Smooth muscle cell of the brain vasculature (primary cell): Measurements from ENCODE around the gene PIGU.
"Not testable (repeated sequence)": the region's sequence is repeated elsewhere in the genome, so short reads cannot be mapped to it uniquely, and the experiment has no call there.

Experiments
- DNase-seq: peaks from one replicate; pipeline ENCODE4 v3.0.0-alpha.2; 2012; ENCODE audit warnings: low read depth, low spot score

The PIGU gene

GRCh38 chr20:34535301-34535840 is 141.5 kb downstream of the PIGU start:
- DNase-seq = no peak

- no peak for DNase-seq
Measured at GRCh38 chr20:34534391-34535165, 142.3 kb downstream of the PIGU start.

- no peak for DNase-seq
Measured at GRCh38 chr20:34532756-34533155, 144.1 kb downstream of the PIGU start.

- no peak for DNase-seq
Measured at GRCh38 chr20:34532320-34532719, 144.6 kb downstream of the PIGU start.

- no peak for DNase-seq
Measured at GRCh38 chr20:34531608-34532265, 145.2 kb downstream of the PIGU start.

- no peak for DNase-seq
Measured at GRCh38 chr20:34530342-34530741, 146.6 kb downstream of the PIGU start.

- no peak for DNase-seq
Measured at GRCh38 chr20:34529742-34530141, 147.2 kb downstream of the PIGU start.

- no peak for DNase-seq
Measured at GRCh38 chr20:34528921-34529297, 148.0 kb downstream of the PIGU start.

- DNase-seq = no peak
Measured at GRCh38 chr20:34527016-34527415, 149.9 kb downstream of the PIGU start.

- DNase-seq = no peak
Measured at GRCh38 chr20:34526466-34526865, 150.4 kb downstream of the PIGU start.

- peak; percentile 90 for DNase-seq
Measured at GRCh38 chr20:34525709-34526416, 151.0 kb downstream of the PIGU start.

GRCh38 chr20:34525342-34525708 is 151.6 kb downstream of the PIGU start:
- DNase-seq = no peak

GRCh38 chr20:34524426-34524825 is 152.5 kb downstream of the PIGU start:
- DNase-seq = no peak

- no peak for DNase-seq
Measured at GRCh38 chr20:34522969-34523871, 153.7 kb downstream of the PIGU start.

GRCh38 chr20:34519841-34520240 is 157.1 kb downstream of the PIGU start:
- DNase-seq = not testable (repeated sequence)

GRCh38 chr20:34518863-34519262 is 158.0 kb downstream of the PIGU start:
- DNase-seq = not testable (repeated sequence)

- no peak for DNase-seq
Measured at GRCh38 chr20:34517114-34517505, 159.8 kb downstream of the PIGU start.

GRCh38 chr20:34516247-34517113 is 160.4 kb downstream of the PIGU start, which contains the start of gene DYNLRB1:
Gene DYNLRB1 (plus strand): TSS chr20:34516422. CDS start chr20:34516459, 37 bp downstream.
- peak; percentile 93 for DNase-seq

- DNase-seq = no peak
Measured at GRCh38 chr20:34515484-34516246, 161.2 kb downstream of the PIGU start.
